GM19324 (cell line): ENCODE measurements around the gene PARD3B.

Experiments
- ATAC-seq: cut with Tn5 transposase; IDR thresholded peaks from one replicate; pipeline ENCODE4 v1.9.1; 2021; ENCODE audit warnings: mild to moderate bottlenecking, moderate library complexity; ENCODE audit not compliant: unreplicated experiment, low FRiP score

The PARD3B gene

DNA sequence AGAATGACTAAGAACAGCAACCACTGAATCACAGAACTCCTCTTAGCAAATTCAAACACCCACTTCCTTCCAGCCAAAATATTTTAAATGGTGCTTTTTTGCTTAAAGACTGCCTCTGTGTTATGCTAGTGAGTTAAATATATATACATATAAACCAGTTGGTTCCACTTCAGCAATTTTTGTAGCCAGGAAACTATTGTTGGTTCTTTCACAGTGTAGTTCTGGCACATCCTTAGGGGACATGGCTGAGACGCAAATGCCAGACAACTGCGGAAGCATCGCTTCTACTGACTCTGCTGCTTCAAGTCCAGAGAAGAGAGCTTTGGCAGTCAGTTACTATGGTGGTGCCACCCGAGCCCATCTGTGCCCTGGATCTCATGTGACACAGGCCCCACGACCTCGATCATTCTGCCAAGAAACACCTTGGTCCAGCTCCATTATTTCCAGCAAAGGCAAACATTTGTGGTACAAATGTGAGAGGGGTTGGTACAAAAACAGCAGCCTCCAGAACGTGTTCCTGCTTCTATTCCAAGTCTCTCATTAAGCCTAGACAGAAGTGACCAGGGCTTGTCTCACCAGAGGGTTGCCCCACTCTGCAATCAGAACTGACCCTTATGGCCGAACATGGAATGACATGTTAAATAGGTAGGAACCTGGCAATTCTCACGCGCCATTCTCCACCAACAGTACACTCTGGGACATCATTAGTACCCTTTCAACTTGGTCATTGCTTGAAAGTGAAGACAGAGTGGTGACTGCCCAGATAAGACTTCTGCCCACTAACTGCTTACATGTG lies 1019.3 kb downstream of the PARD3B start:
- ATAC-seq = no peak

DNA sequence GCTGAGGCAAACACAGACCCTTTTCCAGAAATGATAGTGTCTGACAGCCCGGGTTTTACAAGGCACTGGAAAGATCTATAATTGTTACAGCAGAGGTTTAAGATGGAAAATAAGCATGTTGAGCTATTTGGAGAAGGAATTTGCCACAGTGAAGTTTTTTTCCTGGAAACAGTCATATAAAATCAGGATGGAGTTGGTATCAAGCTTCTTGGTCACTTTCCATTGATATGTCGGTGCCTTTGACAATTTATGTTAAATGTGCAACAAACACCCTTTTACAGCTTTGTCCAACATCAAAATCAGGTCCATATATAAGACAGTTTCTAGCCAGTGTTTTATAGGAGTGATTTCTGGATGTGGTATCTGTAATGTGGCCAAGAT lies 1019.9 kb downstream of the PARD3B start:
- no peak for ATAC-seq

DNA sequence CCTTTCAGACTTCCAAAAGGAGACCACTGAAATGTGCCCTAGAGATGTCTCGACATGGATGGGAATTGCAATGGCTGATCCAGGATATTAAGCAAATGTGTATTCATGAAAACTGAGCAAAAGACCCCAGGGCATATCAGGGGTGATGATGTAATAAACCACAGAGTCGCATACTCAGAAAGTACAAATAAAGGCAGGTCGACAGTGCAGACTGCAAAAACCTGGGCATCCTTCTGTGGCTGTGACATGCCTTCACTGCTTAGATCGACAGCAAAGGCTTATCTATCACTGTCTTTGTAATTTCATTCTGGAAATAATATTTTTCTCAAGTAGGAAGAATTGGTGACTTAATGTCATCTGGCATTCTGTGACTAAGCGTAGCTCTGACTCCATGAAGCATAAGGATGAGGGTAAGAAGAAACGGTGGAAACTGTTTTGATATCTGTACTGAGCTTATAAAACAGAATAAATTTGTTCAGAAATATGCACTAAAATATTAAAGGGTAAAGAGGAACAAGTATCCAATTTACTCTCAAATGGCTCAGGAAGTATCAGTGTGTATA lies 1021.4 kb downstream of the PARD3B start:
- no peak for ATAC-seq

DNA sequence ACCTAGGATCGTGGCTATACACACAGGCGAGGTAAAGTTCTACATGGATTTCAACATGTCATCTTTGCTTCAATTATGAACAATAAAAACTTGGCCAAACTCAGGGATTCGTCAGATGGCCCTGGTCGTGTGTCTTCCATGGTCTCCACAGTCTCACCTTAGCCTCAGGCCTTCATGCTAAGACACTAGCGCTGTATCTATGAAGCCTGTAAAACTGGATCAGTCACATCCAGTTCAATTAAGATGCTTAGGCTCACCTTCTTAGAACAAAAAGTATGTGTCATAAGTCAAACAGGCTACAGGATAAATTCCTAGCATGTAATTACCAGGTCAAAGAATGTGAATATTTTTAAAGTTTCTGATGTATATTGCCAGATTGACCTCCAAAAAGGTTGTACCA lies 1023.3 kb downstream of the PARD3B start:
- no peak for ATAC-seq

DNA sequence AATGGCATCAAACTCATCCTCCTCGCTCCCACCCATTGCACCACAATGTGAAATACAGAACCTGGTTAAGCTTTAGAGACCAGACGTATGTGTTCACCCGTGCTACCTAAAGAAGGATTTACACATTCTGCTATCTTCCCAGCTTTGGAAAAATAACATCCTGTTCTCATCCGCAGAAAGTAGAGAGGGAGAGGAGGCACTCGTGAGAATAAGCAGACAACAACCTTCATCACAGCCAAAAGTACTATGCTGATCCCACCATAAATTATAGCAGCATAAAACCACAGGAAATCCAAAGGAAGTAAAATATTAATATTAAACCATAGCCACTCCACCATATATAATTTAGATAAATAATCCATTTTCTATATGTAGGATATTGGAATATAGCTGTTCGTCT lies 1025.4 kb downstream of the PARD3B start:
- ATAC-seq = no peak

DNA sequence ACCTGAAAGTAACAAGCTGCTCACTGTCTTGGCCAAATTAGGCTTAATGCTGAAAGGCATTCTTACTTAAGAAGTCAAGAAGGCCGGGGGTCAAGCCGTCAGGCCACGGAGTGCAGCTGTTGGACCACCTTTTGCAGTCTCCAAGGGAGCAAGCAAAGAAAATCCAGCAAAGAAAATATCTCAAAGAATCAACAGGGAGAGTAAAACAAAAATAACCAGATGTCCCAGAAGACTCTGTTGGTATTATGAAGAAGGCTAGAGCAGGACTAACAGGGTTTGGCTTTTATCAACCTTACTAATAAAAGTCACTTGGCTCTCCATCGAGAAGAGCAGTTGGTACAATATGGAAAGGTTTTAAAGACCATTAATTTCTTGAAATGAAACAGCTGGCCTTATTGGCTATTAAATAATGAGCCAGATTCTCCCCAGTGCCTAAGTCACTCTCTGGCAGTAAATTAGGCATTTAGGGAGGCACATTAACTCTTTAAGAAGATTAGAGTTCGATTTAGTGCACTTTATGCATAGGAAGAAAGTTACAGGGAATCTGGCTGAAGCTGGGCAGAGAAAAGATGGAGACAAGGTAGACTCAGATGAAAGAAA lies 1026.2 kb downstream of the PARD3B start:
- no peak for ATAC-seq

DNA sequence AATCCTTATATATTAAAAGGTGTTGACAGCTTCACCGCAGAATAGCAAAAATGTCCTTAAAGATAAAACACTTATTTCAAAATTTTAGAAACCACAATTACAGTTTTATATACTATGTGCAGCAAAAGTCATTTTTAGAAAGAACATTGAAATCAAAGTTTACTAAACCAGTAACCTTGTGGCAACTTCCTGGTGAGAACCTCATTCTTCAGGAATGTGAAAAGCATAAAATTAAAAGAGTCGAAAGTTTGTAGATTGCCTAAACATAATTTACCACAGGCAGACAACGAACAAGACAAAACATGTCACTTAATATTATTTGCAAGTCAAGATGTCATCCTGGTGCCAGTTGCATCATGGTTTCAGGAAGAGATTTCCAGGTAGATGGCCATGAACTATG lies 1028.7 kb downstream of the PARD3B start:
- no peak for ATAC-seq

DNA sequence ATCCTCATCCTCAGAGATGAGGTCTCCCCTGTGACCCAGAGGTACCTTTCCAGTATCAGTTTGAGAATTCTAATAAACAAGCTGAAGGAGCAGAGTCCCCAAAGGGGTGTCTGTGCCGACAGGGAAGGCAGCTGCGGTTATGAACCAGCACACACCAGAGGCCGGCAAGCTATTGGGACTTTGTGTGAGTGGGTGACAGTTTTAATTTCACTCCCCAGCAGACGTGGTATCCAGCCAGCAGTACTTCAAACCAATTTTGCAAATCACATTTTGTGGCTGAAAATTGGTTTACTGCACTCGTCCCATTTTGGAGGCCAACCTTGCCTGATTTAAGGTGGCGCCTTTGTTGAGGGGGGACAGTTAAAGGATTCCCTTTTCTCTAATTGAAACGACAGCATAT lies 1034.1 kb downstream of the PARD3B start:
- ATAC-seq = no peak

DNA sequence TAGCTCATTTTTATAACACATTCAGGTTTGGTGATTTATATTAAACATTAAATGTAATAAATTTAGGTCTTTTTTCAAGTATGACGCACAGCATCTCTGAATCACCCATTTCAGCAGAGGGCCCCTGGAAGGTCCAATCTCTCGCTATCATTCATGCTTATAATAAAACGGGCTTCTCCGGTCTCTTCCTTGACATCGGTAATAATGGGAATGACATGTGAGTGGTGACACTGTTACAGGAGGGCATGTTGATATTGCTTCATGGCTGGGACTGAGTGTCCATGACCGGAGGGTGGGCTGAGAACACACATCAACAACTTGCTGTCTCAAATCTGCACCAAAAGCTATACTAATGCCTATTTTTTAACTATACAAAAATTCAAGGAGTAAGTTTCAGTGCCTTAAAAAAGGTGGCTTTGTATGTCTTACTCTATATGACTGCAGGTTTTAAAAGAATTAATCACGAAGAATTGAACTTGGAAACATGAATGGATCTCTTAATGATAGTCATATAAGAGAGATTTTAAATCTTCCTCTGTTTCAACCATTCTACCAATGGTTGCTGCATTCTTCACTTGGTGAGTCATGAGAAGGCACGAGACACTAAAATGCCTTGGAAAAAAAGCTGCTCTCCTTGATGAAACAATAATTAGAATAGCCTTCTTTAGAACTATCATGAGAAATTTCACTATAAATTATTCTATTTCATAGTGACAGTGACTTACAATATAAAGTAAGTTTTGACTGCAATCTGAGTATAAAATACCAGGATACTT lies 1035.1 kb downstream of the PARD3B start:
- ATAC-seq = no peak

DNA sequence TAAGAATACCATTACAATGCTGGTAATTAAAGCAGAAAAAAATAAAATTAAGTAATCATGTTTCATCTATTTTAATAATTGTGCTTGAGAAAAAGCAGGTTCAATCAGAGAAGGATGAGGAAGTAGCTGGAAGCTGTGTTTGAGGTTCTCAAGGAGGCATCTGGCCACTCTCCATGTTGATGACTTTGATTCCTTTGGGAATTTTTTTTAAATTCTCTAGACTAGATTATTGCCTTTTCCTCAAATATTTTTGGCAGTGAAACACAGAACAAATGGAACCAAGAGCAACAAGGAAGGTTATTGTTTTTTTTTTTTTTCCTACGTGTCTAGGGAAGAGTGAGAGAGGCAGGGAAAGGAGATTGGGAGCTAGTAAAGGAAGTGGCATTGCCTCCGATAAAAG lies 1037.1 kb downstream of the PARD3B start:
- ATAC-seq = no peak

DNA sequence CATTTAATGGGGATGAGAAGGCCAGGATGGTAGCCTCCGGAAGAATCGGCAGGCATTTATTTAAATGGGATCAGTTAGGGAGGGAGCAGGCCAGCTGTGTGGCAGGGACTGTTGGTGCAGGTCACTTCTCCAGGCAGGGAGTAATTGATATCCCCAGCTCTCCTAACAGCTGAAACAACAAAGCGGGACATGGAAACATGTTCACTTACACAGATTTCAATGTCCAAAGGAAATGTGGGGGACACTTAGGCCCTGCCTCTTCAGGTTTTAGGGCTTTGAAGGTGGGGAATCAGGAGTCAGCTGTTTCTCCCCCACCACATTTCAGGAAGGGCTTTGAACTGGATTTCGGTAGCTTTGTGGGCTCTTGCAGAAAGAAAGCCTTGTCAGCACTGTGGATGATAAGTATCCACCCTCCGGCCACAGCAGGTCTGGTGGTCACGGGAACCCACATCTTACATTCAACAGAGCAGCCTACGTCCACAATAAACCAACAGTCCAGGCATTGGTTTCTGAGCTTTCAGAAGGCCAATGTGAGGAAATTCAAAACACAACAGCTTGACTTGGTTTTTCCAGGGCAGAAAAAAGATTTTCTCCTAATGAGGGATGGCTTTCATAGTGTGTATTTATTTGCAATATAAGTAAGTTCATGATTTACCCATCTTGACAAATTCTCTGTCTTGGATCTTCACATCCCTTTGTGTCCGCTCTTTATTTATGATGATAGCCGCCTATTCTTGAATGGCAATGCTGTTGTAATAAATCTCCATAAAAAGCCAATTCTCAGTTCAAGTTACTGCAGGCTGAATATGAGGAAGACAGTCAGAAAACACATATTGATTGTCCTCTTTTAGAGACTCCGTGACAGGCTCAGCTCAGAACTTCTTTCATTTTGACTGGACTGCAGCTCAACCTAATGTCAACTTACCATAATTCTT lies 1040.4 kb downstream of the PARD3B start:
- ATAC-seq = no peak

DNA sequence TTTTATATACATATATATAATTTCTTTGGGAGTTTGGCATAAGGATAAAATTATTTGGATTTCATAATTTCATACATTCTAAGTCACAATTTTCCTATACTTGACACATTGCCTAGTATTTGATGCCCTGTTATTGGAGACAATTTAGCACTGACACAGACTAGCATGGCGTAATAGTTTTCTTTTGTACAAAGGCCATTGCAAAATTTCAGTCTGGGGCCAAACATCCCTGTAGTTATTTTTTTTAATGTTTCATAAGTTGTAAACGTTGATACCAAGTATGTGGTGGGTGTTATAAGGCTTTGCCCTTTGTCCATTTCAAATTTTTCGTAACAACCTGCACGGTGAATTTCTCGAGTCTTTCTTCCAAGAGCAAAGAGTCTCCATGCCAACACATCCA lies 1041.4 kb downstream of the PARD3B start:
- ATAC-seq = no peak

DNA sequence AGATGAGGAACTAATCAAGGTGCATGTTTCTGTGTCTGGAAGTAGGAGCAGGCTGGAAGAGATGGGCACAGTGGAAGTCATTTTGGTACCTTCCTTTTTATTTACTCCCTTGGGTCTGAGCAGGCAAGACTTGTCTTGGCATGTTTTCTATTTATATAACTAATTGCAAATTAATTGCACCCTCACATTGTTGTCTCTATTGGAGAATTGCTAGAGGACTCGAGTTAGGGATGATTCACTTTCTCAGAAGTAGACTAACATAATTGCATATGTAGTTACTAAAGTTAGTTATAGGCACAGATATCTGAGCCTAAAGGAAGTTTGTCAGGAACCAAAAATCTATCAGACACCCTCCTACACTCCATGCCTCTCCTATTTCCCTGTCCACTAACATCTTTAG lies 1044.2 kb downstream of the PARD3B start:
- no peak for ATAC-seq

DNA sequence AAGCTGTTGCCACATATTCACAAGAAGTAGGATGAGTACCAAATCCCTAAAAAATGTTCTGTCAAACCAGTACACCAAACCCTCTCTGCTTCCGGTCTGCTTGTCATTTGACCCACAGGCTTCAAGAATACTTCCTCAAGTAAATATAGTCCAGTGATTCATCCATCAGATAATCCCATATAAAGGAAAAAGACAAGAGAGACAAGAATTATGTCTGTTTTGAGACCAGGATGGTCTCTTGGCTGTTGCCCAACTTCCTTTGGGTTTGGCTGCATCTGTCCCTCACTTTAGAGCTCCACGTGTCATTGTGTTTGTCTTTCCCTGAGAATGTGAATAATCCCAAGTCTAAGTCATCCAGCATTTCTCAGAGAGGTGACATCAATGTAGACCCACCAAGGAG lies 1045.5 kb downstream of the PARD3B start:
- no peak for ATAC-seq

DNA sequence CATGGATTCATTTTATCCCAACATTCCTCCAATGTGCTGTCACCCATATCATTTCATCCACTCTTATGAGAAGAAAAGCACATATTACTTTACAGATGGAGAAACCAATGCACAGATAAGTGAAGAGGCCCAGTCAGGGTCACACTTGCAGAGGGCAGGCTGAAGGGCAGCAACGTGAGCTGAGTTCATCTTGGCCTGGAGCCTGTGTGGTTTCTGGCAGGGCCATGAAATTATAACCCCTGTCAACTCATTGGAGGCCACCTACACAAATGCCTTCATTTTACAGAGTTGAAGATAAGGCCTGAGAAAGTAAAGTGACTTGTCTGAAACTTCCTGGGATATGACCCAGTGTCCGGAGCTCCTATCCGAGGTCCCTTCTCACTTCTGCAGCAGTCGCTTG lies 1048.6 kb downstream of the PARD3B start:
- no peak for ATAC-seq

DNA sequence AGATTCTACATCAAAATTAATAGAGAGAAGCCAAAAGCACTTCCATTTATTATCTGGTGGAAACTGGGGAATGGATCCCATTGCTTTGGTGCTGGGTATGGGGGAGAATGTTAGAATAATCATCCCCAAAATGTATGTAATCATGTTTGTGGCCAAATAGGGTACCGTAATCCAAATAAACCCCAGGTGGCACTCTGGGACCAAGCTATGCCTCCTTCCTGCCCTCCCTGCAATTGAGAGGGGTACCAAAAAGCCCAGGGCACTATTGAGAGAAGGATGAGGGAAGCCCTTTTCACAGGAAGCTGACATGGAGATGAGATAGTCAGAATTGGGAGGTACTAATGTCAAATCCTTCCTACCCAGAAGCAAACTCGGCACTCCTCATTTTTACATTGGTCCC lies 1051.3 kb downstream of the PARD3B start:
- no peak for ATAC-seq

DNA sequence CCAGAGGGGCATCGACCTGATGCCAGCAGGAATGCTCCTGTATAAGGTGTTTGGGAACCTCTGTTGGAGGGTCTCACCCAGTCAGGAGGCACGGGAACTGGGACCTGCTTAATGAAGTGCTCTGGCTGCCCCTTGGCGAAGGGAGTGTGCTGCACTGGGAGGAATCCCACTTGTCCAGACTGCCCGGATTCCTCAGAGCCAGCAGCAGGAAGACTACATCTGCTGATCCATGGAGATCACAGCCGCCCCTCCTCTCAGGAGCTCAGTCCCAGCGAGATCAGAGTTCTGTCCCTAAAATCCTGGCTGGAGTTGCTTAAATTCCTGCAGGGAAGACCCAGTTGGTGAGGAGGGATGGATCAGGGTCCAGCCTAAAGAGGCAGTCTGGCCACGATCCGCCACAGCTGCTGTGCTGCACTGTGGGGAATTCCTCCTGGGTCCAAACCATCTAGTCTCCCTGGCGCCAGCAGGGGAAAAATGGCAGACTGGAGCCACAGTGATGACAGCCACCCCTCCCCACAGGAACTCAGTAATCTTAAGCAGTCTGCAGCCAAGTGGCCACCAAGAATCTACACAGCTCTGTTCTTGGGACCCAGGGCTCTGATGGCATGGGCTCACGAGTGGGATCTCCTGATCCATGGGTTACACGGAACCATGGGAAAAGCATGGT lies 1060.5 kb downstream of the PARD3B start:
- ATAC-seq = no peak

DNA sequence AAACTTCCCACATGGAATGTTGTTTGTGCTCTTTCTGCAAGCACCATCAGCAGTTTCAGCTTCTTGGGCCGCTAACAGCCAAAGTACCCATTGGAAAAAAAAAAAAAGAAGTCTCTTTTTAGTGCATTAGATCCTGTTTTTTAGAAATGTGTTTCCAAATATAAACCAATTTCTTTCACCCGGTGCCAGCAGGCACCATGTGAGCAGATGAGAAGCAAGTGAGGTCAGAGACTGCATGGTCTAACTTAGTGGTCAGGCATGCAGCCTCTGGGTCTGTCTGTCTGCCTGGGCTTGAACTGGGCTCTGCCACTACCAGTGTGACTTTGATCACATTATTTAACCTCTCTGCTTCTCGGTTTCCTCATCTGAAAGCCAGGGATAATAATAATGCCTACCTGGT lies 1061.9 kb downstream of the PARD3B start:
- ATAC-seq = no peak

DNA sequence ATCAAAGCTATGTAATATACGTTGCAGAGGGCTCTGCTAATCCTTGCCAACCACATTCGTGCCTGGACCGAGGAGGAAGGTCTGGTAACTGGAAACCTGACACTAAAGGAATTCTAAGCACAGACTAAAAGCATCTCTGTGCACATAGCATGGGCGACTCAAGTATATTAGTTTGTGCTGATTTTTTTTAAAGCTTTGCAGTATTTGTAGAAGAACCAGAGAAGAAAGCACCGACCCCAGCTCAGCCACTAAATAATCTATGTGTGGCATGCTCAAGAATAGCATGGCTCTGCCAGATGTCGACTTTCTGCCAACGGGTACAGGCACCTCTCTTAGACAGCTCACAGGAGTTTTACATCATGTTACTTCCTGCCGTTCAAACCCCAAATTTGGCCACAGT lies 1063.8 kb downstream of the PARD3B start:
- ATAC-seq = no peak

DNA sequence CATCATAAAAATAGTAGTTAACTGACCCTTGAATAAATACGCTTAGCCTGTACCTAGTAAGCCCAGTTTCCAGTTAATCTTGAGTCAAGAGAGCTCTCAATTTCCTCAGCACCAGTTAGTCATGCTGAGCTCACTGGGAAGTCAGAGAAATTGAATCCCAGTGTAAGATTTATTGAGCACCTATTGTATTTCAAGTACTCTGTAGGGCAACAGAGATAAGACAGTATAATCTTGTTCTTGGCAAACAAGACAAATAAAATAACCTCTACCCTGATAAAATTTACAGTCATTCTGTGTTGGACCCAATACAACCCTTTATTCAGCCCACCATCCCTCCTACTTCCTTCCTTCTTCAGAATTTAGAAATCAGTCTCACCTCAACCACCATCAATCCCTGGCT lies 1065.2 kb downstream of the PARD3B start:
- ATAC-seq = no peak
